WERI-Rb-1 (cell line): ENCODE results near the gene ANXA5.

Experiments used
- DNase-seq: peaks from one replicate; pipeline ENCODE4 v3.0.0-alpha.2; 2020
- H3K27ac ChIP-seq: fragments of 250-450 bp; sonication (Bioruptor Pico); 2 replicates; pipeline ENCODE4 v1.5.1; 2020; ENCODE audit warnings: mild to moderate bottlenecking, moderate library complexity
- H3K27me3 ChIP-seq: fragments of 250-450 bp; sonication (Bioruptor Pico); 2 replicates; pipeline ENCODE4 v1.5.1; 2021; ENCODE audit warnings: mild to moderate bottlenecking, low read depth, moderate library complexity; ENCODE audit not compliant: insufficient read depth, severe bottlenecking
- H3K36me3 ChIP-seq: fragments of 250-450 bp; sonication (Bioruptor Pico); 2 replicates; pipeline ENCODE4 v1.5.1; 2020; ENCODE audit warnings: mild to moderate bottlenecking, moderate library complexity
- H3K4me3 ChIP-seq: 2 replicates; pipeline ENCODE4 v1.5.1; 2011; ENCODE audit warnings: low read depth, mild to moderate bottlenecking, control low read depth, low read length
- H3K9me3 ChIP-seq: fragments of 250-450 bp; sonication (Bioruptor Pico); 2 replicates; pipeline ENCODE4 v1.5.1; 2021; ENCODE audit warnings: mild to moderate bottlenecking, moderate library complexity; ENCODE audit not compliant: severe bottlenecking
- TF ChIP-seq, protein P1 (sequence below): IDR thresholded peaks from 2 replicates; pipeline ENCODE4 v1.5.1; 2011; ENCODE audit warnings: low read depth, mild to moderate bottlenecking, control low read depth, inconsistent platforms, low read length

ANXA5 gene

DNA sequence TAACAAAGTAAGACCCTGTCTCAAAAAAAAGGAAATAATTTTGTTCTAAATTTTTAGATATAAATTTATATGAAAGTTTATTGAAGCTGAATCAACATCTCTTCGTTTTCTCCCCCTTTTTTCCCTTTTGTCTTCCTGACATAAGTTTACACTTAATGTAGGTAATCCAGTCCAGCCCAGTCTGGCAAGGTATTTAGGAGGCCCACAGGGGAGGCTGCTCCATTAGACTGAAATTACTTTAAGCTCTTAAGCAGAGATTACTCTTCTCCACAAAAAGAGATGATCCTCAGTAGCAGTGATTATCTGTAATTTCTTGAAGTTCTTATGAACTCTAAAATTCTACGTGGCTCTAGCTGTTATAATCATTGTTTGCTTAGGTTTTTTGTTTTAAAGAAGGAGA lies 46.0 kb downstream of the ANXA5 start:
- no peak overlapping the region for H3K4me3 ChIP-seq
- no peaks in the 10 kb centered on the region for H3K36me3 ChIP-seq
- peaks cover 4% of the 10 kb centered on the region for H3K9me3 ChIP-seq
- peak overlapping the region; percentile 55 for H3K27ac ChIP-seq
- TF ChIP-seq, protein P1, sequence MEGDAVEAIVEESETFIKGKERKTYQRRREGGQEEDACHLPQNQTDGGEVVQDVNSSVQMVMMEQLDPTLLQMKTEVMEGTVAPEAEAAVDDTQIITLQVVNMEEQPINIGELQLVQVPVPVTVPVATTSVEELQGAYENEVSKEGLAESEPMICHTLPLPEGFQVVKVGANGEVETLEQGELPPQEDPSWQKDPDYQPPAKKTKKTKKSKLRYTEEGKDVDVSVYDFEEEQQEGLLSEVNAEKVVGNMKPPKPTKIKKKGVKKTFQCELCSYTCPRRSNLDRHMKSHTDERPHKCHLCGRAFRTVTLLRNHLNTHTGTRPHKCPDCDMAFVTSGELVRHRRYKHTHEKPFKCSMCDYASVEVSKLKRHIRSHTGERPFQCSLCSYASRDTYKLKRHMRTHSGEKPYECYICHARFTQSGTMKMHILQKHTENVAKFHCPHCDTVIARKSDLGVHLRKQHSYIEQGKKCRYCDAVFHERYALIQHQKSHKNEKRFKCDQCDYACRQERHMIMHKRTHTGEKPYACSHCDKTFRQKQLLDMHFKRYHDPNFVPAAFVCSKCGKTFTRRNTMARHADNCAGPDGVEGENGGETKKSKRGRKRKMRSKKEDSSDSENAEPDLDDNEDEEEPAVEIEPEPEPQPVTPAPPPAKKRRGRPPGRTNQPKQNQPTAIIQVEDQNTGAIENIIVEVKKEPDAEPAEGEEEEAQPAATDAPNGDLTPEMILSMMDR: no peak
- DNase-seq: peak; percentile 84
- no peaks in the 10 kb centered on the region for H3K27me3 ChIP-seq

DNA sequence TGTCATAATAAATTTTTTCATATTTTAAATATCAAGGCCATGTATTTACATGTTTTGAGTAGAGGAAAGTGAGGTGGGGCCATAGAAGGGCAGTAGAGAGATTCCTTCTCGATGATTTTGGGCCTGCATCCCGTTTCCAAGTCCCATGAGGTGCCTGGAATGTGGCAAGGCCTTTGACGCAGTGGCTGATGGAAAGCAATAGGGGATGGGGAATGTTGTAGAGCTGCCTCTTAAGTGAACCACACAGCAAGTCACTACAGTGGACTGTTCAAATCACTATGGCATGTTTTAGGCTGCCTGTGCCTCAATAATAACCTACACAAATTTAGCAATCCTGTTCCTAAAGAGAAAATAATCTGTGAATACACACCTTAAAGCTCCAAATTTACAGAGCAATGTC lies 48.3 kb downstream of the ANXA5 start:
- Histone ChIP-seq H3K9me3 (peaks cover 4% of the 10 kb centered on the region), H3K4me3 (no peak overlapping the region), H3K27me3 (no peaks in the 10 kb centered on the region), H3K36me3 (no peaks in the 10 kb centered on the region), H3K27ac (no peak overlapping the region)
- TF ChIP-seq, protein P1: no peak
- no peak for DNase-seq

DNA sequence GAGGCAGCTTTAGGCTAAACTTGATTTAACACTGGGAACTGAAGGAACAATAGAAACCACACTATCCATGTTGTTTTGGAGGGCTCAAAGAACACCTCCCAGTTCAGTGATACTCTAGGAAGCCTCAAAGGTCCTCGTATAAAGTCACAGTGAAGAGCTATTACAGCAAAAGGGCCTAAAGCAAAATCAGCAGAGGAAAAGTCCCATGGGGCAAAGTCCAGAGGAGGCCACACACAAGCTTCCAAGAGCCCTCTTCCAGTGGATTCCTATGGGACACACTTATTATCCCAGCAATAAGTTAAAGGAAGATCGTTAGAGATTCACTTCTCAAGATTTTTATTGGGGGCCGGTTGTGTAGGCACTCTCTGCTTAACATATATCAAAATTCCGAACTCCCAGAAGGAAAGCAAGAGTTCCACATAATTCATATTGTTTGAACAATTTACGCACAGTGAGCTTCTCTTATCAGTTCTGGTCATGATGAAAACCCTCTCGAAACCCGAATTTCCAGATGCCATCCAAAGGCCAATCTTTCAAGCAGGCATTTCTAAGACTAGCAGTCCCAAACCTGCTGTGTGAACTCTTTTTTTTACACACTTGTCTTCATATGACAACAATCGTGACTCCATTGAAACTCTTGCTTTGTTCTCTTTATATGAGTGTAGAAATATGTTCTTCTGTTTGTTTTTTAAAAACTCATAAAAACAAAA lies 53.7 kb downstream of the ANXA5 start:
- no peaks in the 10 kb centered on the region for H3K9me3 ChIP-seq
- no peak overlapping the region for H3K4me3 ChIP-seq
- no peaks in the 10 kb centered on the region for H3K27me3 ChIP-seq
- no peaks in the 10 kb centered on the region for H3K36me3 ChIP-seq
- TF ChIP-seq, protein P1: no peak
- DNase-seq: no peak
- no peak overlapping the region for H3K27ac ChIP-seq

DNA sequence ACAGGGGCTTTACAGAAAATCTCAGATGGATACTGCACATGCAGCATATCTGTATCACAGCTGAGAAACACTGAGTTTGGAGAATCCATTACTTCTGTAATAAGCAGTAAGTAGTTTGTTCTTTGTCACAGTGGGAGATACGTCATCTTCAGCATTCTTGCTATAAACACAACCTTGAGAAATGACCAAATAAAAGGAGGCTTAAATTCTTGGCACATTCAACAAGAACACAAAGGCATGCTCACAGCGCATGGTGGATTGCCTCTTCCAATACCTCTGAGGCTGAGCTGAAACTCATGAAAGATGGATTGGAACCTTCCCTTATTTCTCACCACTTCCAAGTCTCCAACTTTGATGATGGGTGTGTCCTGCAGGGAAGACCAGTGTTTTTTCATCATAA lies 54.5 kb downstream of the ANXA5 start:
- Histone ChIP-seq H3K4me3 (no peak overlapping the region), H3K9me3 (no peaks in the 10 kb centered on the region), H3K27ac (no peak overlapping the region), H3K27me3 (no peaks in the 10 kb centered on the region), H3K36me3 (no peaks in the 10 kb centered on the region)
- TF ChIP-seq, protein P1: no peak
- no peak for DNase-seq

DNA sequence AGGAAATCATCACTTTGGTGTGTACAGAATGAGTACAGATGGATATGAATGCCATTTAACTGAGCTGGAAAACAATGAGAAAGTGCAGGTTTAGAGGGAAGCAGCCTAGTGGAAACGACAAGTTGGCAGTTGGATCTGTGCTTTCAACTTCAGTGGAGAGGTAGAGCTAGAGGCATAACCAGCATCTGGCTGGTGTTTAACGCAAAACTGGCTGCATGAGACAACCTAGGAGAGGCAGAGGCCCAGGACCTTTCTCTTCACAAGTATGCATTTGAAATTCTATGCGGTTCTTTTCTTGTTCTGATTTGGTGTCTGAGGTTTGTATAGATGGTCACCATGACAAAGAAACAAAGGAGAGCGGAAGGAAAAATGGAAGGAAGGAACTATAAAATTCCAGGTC lies 63.1 kb downstream of the ANXA5 start:
- DNase-seq: no peak
- Histone ChIP-seq H3K36me3 (no peaks in the 10 kb centered on the region), H3K27me3 (no peaks in the 10 kb centered on the region), H3K9me3 (no peaks in the 10 kb centered on the region), H3K27ac (no peak overlapping the region), H3K4me3 (no peak overlapping the region)
- TF ChIP-seq, protein P1: no peak

DNA sequence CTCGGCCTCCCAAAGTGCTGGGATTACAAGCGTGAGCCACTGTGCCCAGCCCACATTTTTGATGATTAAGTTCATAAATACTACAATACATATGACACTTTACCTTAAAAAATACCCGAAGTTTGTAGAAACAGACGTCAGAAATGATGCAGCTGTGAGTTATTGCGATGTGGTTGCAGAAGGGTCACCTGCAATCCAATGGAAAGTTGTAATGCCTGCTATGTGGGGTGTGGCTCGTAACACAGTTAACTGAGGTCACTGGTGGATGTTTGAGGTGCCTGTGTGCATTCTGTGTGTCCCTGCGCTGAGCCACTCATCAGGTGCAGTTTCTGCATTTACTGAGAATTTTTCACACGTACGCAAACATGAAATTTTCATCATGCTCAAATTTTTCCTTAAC lies 64.1 kb downstream of the ANXA5 start:
- no peaks in the 10 kb centered on the region for H3K9me3 ChIP-seq
- TF ChIP-seq, protein P1: no peak
- no peaks in the 10 kb centered on the region for H3K27me3 ChIP-seq

More for the DNA sequence above, 64.1 kb downstream of the ANXA5 start:
- no peaks in the 10 kb centered on the region for H3K36me3 ChIP-seq
- DNase-seq: no peak
- H3K4me3 ChIP-seq: no peak overlapping the region
- no peak overlapping the region for H3K27ac ChIP-seq
